ENCODE data around the gene UBE3B. TPM values are rescaled to one million over a fixed set of nuclear protein-coding genes. Genes with fewer than 3 reads are reported as not detected.
"Not testable (repeated sequence)": the region's sequence is repeated elsewhere in the genome, so short reads cannot be mapped to it uniquely, and the experiment has no call there.

The UBE3B gene
- 28.2 TPM for total RNA-seq

GRCh38 chr12:109477185-109477962, at the start of gene UBE3B, which contains the start of gene KCTD10:
Gene UBE3B, plus strand, starts transcription at chr12:109477634. Its CDS starts 5,918 bp downstream, at chr12:109483552.
Gene KCTD10, minus strand, starts transcription at chr12:109477300. Its CDS starts 38 bp downstream, at chr12:109477262.
- DNase-seq: peak; percentile 92

GRCh38 chr12:109428037-109428629, 49.3 kb upstream of the UBE3B start:
- peak; percentile 53 for DNase-seq

GRCh38 chr12:109428804-109429203, 48.6 kb upstream of the UBE3B start:
- DNase-seq: not testable (repeated sequence)

- DNase-seq: no peak
Observed at GRCh38 chr12:109430244-109430643, 47.2 kb upstream of the UBE3B start.

GRCh38 chr12:109432431-109432830, 45.0 kb upstream of the UBE3B start:
- no peak for DNase-seq

- DNase-seq: no peak
Observed at GRCh38 chr12:109432842-109433304, 44.6 kb upstream of the UBE3B start.

GRCh38 chr12:109433618-109434017, 43.8 kb upstream of the UBE3B start:
- DNase-seq: peak; percentile 13

- no peak for DNase-seq
Observed at GRCh38 chr12:109434582-109434981, 42.9 kb upstream of the UBE3B start.

GRCh38 chr12:109435428-109436187, 41.8 kb upstream of the UBE3B start:
- no peak for DNase-seq

- no peak for DNase-seq
Observed at GRCh38 chr12:109436188-109436560, 41.3 kb upstream of the UBE3B start.

- no peak for DNase-seq
Observed at GRCh38 chr12:109439181-109439580, 38.3 kb upstream of the UBE3B start.

GRCh38 chr12:109439951-109440350, 37.5 kb upstream of the UBE3B start:
- not testable (repeated sequence) for DNase-seq

- DNase-seq: no peak
Observed at GRCh38 chr12:109440851-109441490, 36.5 kb upstream of the UBE3B start.

- DNase-seq: no peak
Observed at GRCh38 chr12:109443794-109444193, 33.6 kb upstream of the UBE3B start.

GRCh38 chr12:109444259-109444658, 33.2 kb upstream of the UBE3B start:
- DNase-seq: no peak

GRCh38 chr12:109445191-109445609, 32.2 kb upstream of the UBE3B start:
- DNase-seq: no peak

GRCh38 chr12:109446869-109447268, 30.6 kb upstream of the UBE3B start:
- DNase-seq: no peak

GRCh38 chr12:109447482-109447881, 30.0 kb upstream of the UBE3B start:
- no peak for DNase-seq

GRCh38 chr12:109448272-109448671, 29.2 kb upstream of the UBE3B start:
- DNase-seq: no peak

GRCh38 chr12:109448707-109449390, 28.6 kb upstream of the UBE3B start:
- DNase-seq: no peak

- DNase-seq: no peak
Observed at GRCh38 chr12:109449845-109450532, 27.4 kb upstream of the UBE3B start.

All from skin of body (tissue), 2 donors.